Ovary (tissue), 9 donors: ENCODE data around the gene B3GNT9. TPM values are rescaled to one million over a fixed set of nuclear protein-coding genes. Genes with fewer than 3 reads are reported as not detected.
A peak's percentile ranks its signal among the peaks of the same experiment; 100 is the strongest.

Experiments
- DNase-seq, 5 donors: peaks; one replicate each; pipeline ENCODE4 v3.0.0-alpha.2; 2019 to 2020
- H3K27ac ChIP-seq, 2 donors: fragments of 200-600 bp; one replicate each; pipeline versions ENCODE4 v1.5.1 to v1.8.0; 2019 to 2022
- H3K27me3 ChIP-seq: fragments of 200-600 bp; one replicate; pipeline ENCODE4 v1.8.0; 2022
- H3K36me3 ChIP-seq: fragments of 200-600 bp; sonication (generic); one replicate; pipeline ENCODE4 v1.5.1; 2019
- H3K4me1 ChIP-seq: one replicate; pipeline ENCODE4 v1.8.1; 2013; ENCODE audit warnings: mild to moderate bottlenecking, moderate library complexity; ENCODE audit not compliant: insufficient read depth
- H3K4me3 ChIP-seq: fragments of 200-600 bp; sonication (generic); one replicate; pipeline ENCODE4 v1.5.1; 2017
- H3K9me3 ChIP-seq, 2 donors: fragments of 200-600 bp in 1 of 2; sonication (generic) in 1 of 2; one replicate each; pipeline versions ENCODE4 v1.5.1 to v1.8.1; 2013 to 2019; ENCODE audit warnings: mild to moderate bottlenecking in 1 of 2, moderate library complexity in 1 of 2
- EP300 ChIP-seq: sonication (generic); formaldehyde crosslinking; IDR thresholded peaks from one replicate; pipeline ENCODE4 v1.6.1; 2017; ENCODE audit warnings: antibody characterized with exemption
- POLR2A ChIP-seq: fragments of 450-650 bp; IDR thresholded peaks from one replicate; pipeline ENCODE4 v1.6.1; 2017; ENCODE audit warnings: antibody characterized with exemption, mild to moderate bottlenecking, moderate library complexity
- WGBS, 3 donors: extraction: QIAGEN DNeasy Blood & Tissue Kit in 1 of 3; methylation state at CpG; one replicate each; pipeline versions ENCODE4 v1.1.5 to v1.1.7; 2013 to 2017; 5-methylcytosine and 5-hydroxymethylcytosine counted together
- intact Hi-C, 4 donors: fragments of 100-400 bp; cut with DNase I; formaldehyde crosslinking; loops; one replicate each; pipeline versions ENCODE4 v1.11.0 to v1.15.1; 2022 to 2023
- polyA plus RNA-seq, 2 donors: library from polyadenylated mRNA; stranded (reverse); fragments of 200-250 nt in 1 of 2; fragments of 350-450 nt in 1 of 2; fragmentation: Illumina TruSeq in 1 of 2; extraction: RNeasy Lipid Tissue Mini Kit (QIAGEN cat#74804) in 1 of 2; gene quantifications; one replicate each; pipeline ENCODE4 v1.2.3, GENCODE V29; 2013 to 2014
- total RNA-seq, 7 donors: library from RNA; depleted of rRNA in 2 of 7; stranded (reverse); fragments of >200 nt in 2 of 7; fragmentation: NEBNext Ultra II Directional in 3 of 7; extraction: Animal tissue kit (Norgen Biotek cat#: 25700) in 3 of 7; gene quantifications; one replicate each; pipeline versions ENCODE4 v1.1.0 to v1.2.4, GENCODE V29; 2016 to 2023
- TF ChIP-seq, protein P1 (sequence below), 3 donors: fragments of 450-650 bp in 2 of 3; fragments of 200-600 bp in 1 of 3; IDR thresholded peaks; one replicate each; pipeline versions ENCODE4 v1.5.1 to v1.8.0; 2016 to 2022; ENCODE audit warnings: antibody characterized with exemption in 3 of 3, mild to moderate bottlenecking in 1 of 3
- donor health status: DM: no; HTN: no; CAD: no; lungs with moderate emphysema.
- donor health status: DM: no; HTN: no; CAD: no.
- donor health status: Bipolar disorder and iron deficiency.
- donor health status: DM: yes; HTN: yes; CAD: no.
- donor health status: DM: no; HTN: no; CAD: no.
- donor health status: DM: yes; HTN: yes; CAD: no.

The B3GNT9 gene
- total and polyA plus RNA-seq, 9 donors: 11.1 to 45.7 (median 27.6) TPM

DNA sequence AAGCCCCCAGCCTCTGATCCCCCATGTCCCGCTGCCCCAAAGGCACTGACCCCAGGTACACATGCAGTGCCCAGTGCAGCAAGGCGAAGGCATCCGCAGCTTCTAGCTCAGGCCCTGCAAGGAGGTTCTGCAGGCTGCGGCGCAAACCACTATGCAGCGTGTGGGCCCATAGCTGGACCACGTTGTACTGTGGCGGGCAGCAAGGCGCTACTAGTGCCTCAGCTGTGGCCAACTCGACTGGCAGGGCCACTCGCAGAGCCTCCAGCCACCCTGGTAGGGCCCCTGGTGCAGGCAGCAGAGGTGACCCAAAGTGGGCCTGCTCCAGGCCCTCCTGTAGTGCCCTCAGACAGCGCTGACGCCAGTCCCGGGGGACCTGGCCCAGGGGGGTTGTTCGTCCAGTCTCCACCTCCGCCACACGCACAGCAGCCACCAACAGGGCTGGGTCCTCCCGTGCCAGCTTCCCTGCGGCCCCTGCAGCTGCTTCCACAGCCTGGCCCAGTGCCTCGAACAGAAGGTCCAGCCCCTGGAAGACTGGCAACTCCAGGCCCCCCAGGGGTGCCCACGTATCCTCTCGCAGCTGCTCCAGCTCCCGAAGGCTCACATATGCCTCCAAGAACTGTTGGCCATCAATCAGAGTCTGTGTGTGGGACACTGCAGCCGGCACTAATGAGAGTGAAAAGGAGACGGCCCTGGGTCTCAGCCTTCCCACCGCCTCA lies 36.5 kb upstream of the B3GNT9 start:
- no peak overlapping the region for H3K4me3 ChIP-seq
- peaks cover 5% of the 10 kb centered on the region for H3K4me1 ChIP-seq
- intact Hi-C loops: loop anchor here in 1 of 4 donors (10.0 kb wide), 1 partner anchor 213 kb away; no protein-coding TSS in a partner anchor
- TF ChIP-seq, protein P1, sequence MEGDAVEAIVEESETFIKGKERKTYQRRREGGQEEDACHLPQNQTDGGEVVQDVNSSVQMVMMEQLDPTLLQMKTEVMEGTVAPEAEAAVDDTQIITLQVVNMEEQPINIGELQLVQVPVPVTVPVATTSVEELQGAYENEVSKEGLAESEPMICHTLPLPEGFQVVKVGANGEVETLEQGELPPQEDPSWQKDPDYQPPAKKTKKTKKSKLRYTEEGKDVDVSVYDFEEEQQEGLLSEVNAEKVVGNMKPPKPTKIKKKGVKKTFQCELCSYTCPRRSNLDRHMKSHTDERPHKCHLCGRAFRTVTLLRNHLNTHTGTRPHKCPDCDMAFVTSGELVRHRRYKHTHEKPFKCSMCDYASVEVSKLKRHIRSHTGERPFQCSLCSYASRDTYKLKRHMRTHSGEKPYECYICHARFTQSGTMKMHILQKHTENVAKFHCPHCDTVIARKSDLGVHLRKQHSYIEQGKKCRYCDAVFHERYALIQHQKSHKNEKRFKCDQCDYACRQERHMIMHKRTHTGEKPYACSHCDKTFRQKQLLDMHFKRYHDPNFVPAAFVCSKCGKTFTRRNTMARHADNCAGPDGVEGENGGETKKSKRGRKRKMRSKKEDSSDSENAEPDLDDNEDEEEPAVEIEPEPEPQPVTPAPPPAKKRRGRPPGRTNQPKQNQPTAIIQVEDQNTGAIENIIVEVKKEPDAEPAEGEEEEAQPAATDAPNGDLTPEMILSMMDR (IDR thresholded peaks at IDR 0.05): peak in 1 of 3 donors; percentile 6
- no peak for TF ChIP-seq EP300
- no peaks in the 10 kb centered on the region for H3K27me3 ChIP-seq
- DNase-seq: peak in 3 of 5 donors; percentile 37 to 47 (median 46)
- WGBS, 3 donors: 76 to 82% (median 76%) methylated on average over 18 to 26 of the region's 26 CpGs
- H3K9me3 ChIP-seq: no peaks in the 10 kb centered on the region
- H3K36me3 ChIP-seq: no peaks in the 10 kb centered on the region
- no peak overlapping the region for H3K27ac ChIP-seq

DNA sequence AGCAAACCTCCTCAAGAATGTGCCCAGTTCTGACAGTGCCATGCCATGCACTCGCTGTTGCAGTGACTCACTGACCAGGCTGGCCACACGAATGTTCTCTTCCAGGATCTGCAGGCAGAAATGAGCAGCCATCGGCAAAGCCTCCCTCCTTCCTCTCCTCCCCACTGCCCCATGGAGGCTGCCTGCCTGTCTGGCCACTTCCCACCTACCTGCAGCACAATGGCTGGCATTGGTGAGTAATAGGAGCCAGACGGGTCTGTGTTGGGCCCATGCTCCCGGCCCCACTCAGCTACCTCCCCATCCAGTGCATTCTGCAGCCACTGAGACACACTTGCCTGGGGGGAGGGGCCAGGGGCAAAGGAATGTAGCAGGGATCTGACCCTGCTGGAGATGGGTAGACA lies 35.8 kb upstream of the B3GNT9 start:
- no peak overlapping the region for H3K4me3 ChIP-seq
- H3K9me3 ChIP-seq: no peaks in the 10 kb centered on the region
- DNase-seq: peak in 3 of 5 donors; percentile 34 to 42 (median 35)
- no peaks in the 10 kb centered on the region for H3K36me3 ChIP-seq
- H3K4me1 ChIP-seq: peaks cover 3% of the 10 kb centered on the region
- TF ChIP-seq, protein P1 (IDR thresholded peaks at IDR 0.05): no peak
- TF ChIP-seq EP300 (no peak), POLR2A (no peak)
- H3K27ac ChIP-seq: no peak overlapping the region
- H3K27me3 ChIP-seq: no peaks in the 10 kb centered on the region
- WGBS, 3 donors: 26 to 28% (median 27%) methylated on average over 5 of the region's 5 CpGs
- intact Hi-C loops: loop anchor here in 1 of 4 donors (10.0 kb wide), 1 partner anchor 212 kb away; no protein-coding TSS in a partner anchor

DNA sequence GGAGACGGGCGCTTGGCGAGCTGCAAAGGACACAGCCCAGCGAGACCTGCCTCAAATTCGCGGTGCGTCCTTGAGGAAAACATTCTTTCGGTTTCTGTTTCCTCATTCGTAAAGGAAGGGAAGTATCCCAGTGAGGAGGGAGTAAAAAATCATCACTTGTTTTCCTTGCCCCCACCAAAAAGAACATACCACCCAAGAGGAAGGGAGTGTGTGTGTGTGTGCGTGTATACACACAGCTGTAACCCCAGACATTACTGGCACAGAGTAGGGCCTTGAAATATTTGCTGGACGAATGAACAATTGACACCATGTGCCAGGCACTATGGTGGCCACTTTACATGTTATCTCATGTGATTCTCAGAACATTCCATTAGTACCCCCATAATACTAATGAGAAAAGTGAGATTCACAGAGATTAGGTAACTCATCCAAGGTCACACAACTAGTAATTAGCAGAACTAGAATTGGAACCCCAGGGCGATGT lies 34.9 kb upstream of the B3GNT9 start:
- 6 to 7% (median 7%) methylated on average over 12 of the region's 12 CpGs for WGBS, 3 donors
- no peaks in the 10 kb centered on the region for H3K9me3 ChIP-seq
- intact Hi-C loops: loop anchor here in 1 of 4 donors (10.0 kb wide), 1 partner anchor 211 kb away; no protein-coding TSS in a partner anchor
- peak overlapping the region; percentile 52 to 99 for H3K27ac ChIP-seq
- H3K27me3 ChIP-seq: no peaks in the 10 kb centered on the region
- no peak for DNase-seq
- H3K4me3 ChIP-seq: no peak overlapping the region
- H3K36me3 ChIP-seq: no peaks in the 10 kb centered on the region
- no peak for TF ChIP-seq POLR2A
- TF ChIP-seq EP300: no peak
- TF ChIP-seq, protein P1 (IDR thresholded peaks at IDR 0.05): no peak
- peaks cover 3% of the 10 kb centered on the region for H3K4me1 ChIP-seq

DNA sequence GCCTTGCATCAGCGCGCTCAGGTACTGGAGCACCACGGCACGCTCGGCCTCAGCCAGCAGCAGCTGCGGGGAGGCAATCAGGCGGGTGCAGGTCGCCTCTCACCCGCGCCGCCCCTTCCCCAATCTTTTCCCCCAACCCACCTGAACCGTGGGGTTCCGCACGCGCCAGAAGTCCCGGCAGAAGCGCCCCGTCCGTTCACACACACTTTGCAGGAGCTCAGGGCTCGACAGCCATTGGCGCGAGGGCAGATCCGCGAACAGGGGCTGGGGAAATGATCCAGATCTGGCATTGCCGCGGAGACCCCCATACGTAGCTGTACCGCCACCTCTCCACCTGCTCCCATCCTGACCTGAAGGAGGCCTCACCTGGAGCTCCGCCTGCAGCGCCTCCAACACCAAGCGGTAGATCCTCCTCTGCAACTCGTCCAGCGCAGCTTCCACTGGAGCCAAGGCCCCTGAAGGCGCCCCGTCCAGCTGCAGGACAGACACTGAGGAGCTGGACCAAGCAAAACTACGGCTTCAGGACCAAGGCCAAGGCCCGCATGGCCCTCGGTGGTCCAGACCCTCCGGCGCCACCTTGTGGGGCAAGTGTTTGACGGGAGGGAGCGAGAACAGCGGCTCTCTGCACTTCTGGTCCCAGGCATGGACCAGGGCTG lies 34.3 kb upstream of the B3GNT9 start:
- Histone ChIP-seq H3K4me1 (peaks cover 3% of the 10 kb centered on the region), H3K36me3 (no peaks in the 10 kb centered on the region), H3K9me3 (no peaks in the 10 kb centered on the region), H3K4me3 (peak overlapping the region; percentile 83), H3K27ac (peak overlapping the region; percentile 97 to 99), H3K27me3 (no peaks in the 10 kb centered on the region)
- no peak for TF ChIP-seq EP300
- TF ChIP-seq, protein P1 (IDR thresholded peaks at IDR 0.05): peak; percentile 75 to 91 (median 86)
- WGBS, 3 donors: 3 to 6% (median 4%) methylated on average over 40 to 43 of the region's 43 CpGs
- intact Hi-C loops: loop anchor here in 1 of 4 donors (10.0 kb wide), 1 partner anchor 210 kb away; no protein-coding TSS in a partner anchor
- peak; percentile 95 to 98 (median 96) for DNase-seq
